ENCODE results near the gene HK2.

DNA sequence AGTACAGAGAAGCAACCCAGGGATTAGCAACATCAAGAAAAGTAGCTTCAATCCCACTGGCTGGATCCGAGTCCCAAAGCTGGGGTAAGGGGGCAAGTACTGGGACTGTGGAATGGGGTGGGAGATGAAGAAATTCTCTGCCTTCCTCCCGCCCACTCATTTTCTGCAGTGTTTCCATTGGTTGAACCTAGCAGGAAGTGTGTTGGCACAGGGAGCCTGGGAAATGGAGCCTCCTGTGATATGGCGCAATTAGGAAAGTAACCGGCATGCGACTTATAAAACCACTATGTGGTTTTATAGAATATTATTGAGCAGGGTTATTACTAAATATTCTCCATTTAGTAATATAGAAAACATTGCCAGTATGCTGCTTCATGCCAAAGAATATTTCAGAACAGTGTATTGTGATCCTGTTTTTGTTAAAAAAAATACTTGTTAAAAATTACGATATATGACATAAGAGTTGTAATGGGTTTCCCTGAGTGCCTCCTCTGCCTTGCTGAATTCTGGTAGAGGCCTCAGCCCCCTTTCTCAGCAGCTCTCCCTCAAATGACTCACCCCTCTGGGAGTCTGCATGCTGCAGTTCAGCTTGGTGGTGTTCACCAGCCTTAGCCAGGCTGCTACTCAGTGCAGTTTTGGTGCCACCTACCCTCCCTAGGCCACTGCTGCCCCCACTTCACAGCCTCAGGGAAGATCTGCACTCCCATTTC lies 60.5 kb downstream of the HK2 start:
- no peak for TF ChIP-seq SMC3 (IDR thresholded peaks at IDR 0.05)
- TF ChIP-seq HMGXB4 (CRISPR knock-in tag; IDR thresholded peaks at IDR 0.05; ENCODE audit: borderline replicate concordance), result no peak

Data from A549 (cell line).